PC-9 (cell line): ENCODE measurements around the gene IRX4. TPM values are rescaled to one million over a fixed set of nuclear protein-coding genes. Genes with fewer than 3 reads are reported as not detected.
A peak's percentile ranks its signal among the peaks of the same experiment; 100 is the strongest.

Source experiments
- Bru-seq: library from RNA; stranded (reverse); fragments of 400-500 nt; gene quantifications from one replicate; lab custom pipeline; 2021; lab: Mats Ljungman, UMichigan
- BruChase-seq, 2 experiments: library from RNA; stranded (reverse); fragments of 400-500 nt; gene quantifications; one replicate each; lab custom pipeline; 2021; lab: Mats Ljungman, UMichigan
- BruUV-seq: library from RNA; stranded (reverse); fragments of 400-500 nt; replicated peaks from 2 replicates; lab custom pipeline; 2021; lab: Mats Ljungman, UMichigan
- CTCF ChIA-PET: fragments of 300-600 bp; sonication (Branson Sonifier 250); formaldehyde crosslinking; loops from one replicate; lab custom pipeline; 2022; ENCODE audit warnings: antibody characterized with exemption; lab: Charles Lee
- POLR2A ChIA-PET: fragments of 300-600 bp; sonication (Branson Sonifier 250); formaldehyde crosslinking; loops from one replicate; lab custom pipeline; 2022; ENCODE audit warnings: antibody characterized with exemption; ENCODE audit not compliant: unreplicated experiment; lab: Charles Lee
- DNase-seq, 2 experiments: peaks; one replicate each; pipeline versions ENCODE4 v3.0.0 to v3.0.0-alpha.2; 2015 to 2022; ENCODE audit warnings: mixed read lengths in 1 of 2
- H2AFZ ChIP-seq: fragments of 200-600 bp; sonication (generic); 2 replicates; pipeline ENCODE4 v1.8.1; 2017; ENCODE audit warnings: antibody characterized with exemption
- H3F3A ChIP-seq: fragments of 200-600 bp; sonication (generic); 2 replicates; pipeline ENCODE4 v1.8.1; 2017; ENCODE audit warnings: antibody characterized with exemption, mild to moderate bottlenecking, low read depth; ENCODE audit not compliant: insufficient read depth
- H3K27ac ChIP-seq: fragments of 200-600 bp; sonication (generic); 2 replicates; pipeline ENCODE4 v1.6.1; 2016; ENCODE audit warnings: mixed run types
- H3K27me3 ChIP-seq: fragments of 200-600 bp; sonication (generic); 2 replicates; pipeline ENCODE4 v1.6.1; 2016; ENCODE audit warnings: low read depth, mixed run types; ENCODE audit not compliant: insufficient read depth
- H3K36me3 ChIP-seq: fragments of 200-600 bp; sonication (generic); 2 replicates; pipeline ENCODE4 v1.6.1; 2016; ENCODE audit warnings: low read depth, mixed run types
- H3K4me1 ChIP-seq: fragments of 200-600 bp; sonication (generic); replicated peaks from 2 replicates; pipeline ENCODE4 v1.6.1; 2016; ENCODE audit warnings: mixed run types; ENCODE audit not compliant: insufficient read depth
- H3K4me2 ChIP-seq: fragments of 200-600 bp; sonication (generic); 2 replicates; pipeline ENCODE4 v1.6.1; 2017; ENCODE audit warnings: mixed run types
- H3K4me3 ChIP-seq: fragments of 200-600 bp; sonication (generic); 2 replicates; pipeline ENCODE4 v1.6.1; 2016; ENCODE audit warnings: mixed run types
- H3K79me2 ChIP-seq: fragments of 200-600 bp; sonication (generic); 2 replicates; pipeline ENCODE4 v1.6.1; 2017; ENCODE audit warnings: low read depth, mixed run types
- H3K9me2 ChIP-seq: fragments of 200-600 bp; sonication (generic); 2 replicates; pipeline ENCODE4 v1.8.1; 2017; ENCODE audit warnings: mild to moderate bottlenecking; ENCODE audit not compliant: insufficient read depth
- H3K9me3 ChIP-seq: fragments of 200-600 bp; sonication (generic); 2 replicates; pipeline ENCODE4 v1.8.1; 2016; ENCODE audit warnings: low read depth; ENCODE audit not compliant: insufficient read depth
- H4K20me1 ChIP-seq: fragments of 200-600 bp; sonication (generic); 2 replicates; pipeline ENCODE4 v1.8.1; 2017; ENCODE audit not compliant: insufficient read depth
- EZH2 ChIP-seq: fragments of 200-600 bp; sonication (generic); IDR thresholded peaks from 2 replicates; pipeline ENCODE4 v1.8.0; 2017; ENCODE audit warnings: antibody characterized with exemption, low read depth
- intact Hi-C: fragments of 100-400 bp; cut with micrococcal nuclease; formaldehyde crosslinking; loops from one replicate; pipeline ENCODE4 v1.10.0; 2022; ENCODE audit not compliant: unreplicated experiment
- long read RNA-seq: library from polyadenylated mRNA; stranded (forward); transcript quantifications from one replicate; pipeline ENCODE4 v2.0.0, GENCODE V29; 2022
- total RNA-seq: library from RNA; stranded (reverse); gene quantifications from 2 replicates; pipeline ENCODE4 v1.2.3, GENCODE V29; 2021
- TF ChIP-seq, protein P1 (sequence below): fragments of 200-600 bp; sonication (generic); conservative IDR thresholded peaks from 2 replicates; pipeline ENCODE4 v1.6.1; 2017; ENCODE audit warnings: mixed run types, antibody characterized with exemption, mild to moderate bottlenecking, moderate library complexity

Gene IRX4
- total RNA-seq (not detected in 2 replicates), Bru-seq, nascent RNA (percentile 10 among the genes with signal in this experiment), BruChase-seq, experiment 1, labeled RNA remaining after a 2-hour chase (not detected), BruChase-seq, experiment 2, labeled RNA remaining after a 6-hour chase (percentile 7 among the genes with signal in this experiment)
- long read RNA-seq, result 0 reads

DNA sequence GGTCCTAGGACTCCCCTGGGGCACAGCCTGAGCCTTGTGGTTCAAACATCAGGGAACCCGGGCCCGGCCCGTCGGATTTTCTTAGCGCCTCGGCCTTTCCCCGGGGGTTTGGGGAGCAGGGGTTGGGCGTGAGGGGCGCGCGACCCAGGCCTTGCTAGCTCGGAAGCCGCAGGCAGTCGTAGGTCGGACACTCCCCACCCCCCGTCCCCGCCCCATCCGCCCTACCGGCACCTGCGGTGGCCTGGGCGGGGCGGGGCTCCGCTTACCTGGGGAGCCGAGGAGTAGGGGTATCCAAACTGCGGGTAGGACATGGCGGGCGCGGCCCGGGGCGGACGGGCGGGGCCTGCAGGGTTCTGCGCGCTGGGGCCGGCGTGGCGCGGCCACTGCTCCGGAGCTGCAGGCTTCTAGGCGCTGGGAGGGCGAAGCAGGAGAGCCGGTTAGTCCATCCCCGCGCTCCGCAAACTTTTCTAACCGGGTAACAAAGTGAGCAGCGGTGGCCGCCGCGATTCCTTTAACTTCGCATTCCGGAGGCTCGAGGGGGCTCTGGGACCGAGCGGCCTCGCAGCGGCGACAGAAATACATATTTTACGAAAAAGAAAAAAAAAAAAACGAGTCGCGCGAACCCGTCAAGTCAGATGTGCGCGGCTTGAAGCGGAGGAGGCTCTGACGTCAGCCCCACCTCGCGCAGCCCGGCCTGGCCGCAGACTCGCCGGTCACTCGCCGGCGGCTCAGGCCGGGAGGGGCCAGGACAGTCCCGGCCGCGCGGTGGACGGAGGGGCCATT is at the start of gene IRX4:
IRX4 (minus strand) TSS at position 589 of the 783 bp plus-strand sequence; CDS start at position 311, 278 bp downstream.
- Histone ChIP-seq H3K9me3 (no peaks in the 10 kb centered on the region), H3K4me1 (no peaks in the 10 kb centered on the region), H4K20me1 (no peaks in the 10 kb centered on the region), H3K4me2 (no peak within 1 kb of the TSS), H3K27me3 (peaks cover 28% of the 10 kb centered on the region), H3K36me3 (no peaks in the 10 kb centered on the region), H3K79me2 (no peaks in the 10 kb centered on the region), H3K27ac (no peak within 1 kb of the TSS), H3K4me3 (no peak within 1 kb of the TSS), H3K9me2 (no peaks in the 10 kb centered on the region), H3F3A (no peaks in the 10 kb centered on the region), H2AFZ (no peak within 1 kb of the TSS)
- no TSS peak for BruUV-seq
- intact Hi-C loops, result no loop called here
- ChIA-PET CTCF (no interaction called here), POLR2A (no interaction called here)
- peak in 1 of 2 experiments; percentile 44 for DNase-seq
- no peak for TF ChIP-seq EZH2
- TF ChIP-seq, protein P1, sequence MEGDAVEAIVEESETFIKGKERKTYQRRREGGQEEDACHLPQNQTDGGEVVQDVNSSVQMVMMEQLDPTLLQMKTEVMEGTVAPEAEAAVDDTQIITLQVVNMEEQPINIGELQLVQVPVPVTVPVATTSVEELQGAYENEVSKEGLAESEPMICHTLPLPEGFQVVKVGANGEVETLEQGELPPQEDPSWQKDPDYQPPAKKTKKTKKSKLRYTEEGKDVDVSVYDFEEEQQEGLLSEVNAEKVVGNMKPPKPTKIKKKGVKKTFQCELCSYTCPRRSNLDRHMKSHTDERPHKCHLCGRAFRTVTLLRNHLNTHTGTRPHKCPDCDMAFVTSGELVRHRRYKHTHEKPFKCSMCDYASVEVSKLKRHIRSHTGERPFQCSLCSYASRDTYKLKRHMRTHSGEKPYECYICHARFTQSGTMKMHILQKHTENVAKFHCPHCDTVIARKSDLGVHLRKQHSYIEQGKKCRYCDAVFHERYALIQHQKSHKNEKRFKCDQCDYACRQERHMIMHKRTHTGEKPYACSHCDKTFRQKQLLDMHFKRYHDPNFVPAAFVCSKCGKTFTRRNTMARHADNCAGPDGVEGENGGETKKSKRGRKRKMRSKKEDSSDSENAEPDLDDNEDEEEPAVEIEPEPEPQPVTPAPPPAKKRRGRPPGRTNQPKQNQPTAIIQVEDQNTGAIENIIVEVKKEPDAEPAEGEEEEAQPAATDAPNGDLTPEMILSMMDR, result no peak

DNA sequence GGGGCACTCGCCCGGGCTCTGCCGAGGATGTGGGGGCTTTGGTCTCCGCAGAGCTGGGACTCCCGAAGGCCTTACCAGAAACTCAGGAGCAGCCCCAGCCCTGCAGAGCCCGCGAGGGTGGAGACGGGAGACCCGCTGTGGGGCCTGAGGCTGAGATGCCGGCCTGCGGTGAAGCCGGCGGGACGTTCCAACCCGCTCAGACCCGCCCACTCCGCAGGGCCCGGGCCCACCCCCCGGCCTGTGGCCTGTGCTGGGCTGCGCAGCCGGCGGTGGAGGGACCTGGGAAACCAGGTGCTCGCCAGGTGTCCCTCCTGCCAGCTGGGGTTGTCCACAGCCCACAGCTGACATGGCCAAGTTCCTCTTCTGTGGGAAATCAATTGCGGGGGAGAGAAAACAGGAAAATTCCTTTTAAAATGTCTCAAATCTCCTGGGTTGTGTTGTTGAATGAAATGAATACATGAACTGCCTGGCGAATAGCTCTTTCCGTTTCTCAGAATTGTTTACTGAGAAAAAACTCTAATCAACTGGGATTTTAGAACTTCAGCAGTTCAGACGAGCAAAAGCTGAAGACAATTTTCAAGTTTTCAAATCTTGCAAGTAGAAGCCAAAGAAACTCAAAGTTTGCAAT is 49.0 kb upstream of the IRX4 start:
- Histone ChIP-seq H3K4me1 (peaks cover 12% of the 10 kb centered on the region), H3K9me3 (peaks cover 11% of the 10 kb centered on the region; the same call in 1 of the 2 replicates), H4K20me1 (no peaks in the 10 kb centered on the region), H3K27ac (no peak overlapping the region), H3K36me3 (no peaks in the 10 kb centered on the region), H3K79me2 (no peaks in the 10 kb centered on the region), H3K4me3 (no peak overlapping the region), H2AFZ (no peak overlapping the region), H3F3A (peaks cover 19% of the 10 kb centered on the region), H3K4me2 (no peak overlapping the region), H3K9me2 (no peaks in the 10 kb centered on the region), H3K27me3 (peaks cover 78% of the 10 kb centered on the region)
- BruUV-seq, result no TSS peak
- intact Hi-C loops, result no loop called here
- no peak for DNase-seq
- TF ChIP-seq, protein P1, result no peak
- TF ChIP-seq EZH2, result no peak
- POLR2A ChIA-PET, result no interaction called here
- CTCF ChIA-PET, result no interaction called here

GRCh38 chr5:1930880-1931603 is 48.3 kb upstream of the IRX4 start:
- TF ChIP-seq, protein P1, result no peak
- Histone ChIP-seq H3K4me3 (no peak overlapping the region), H3K9me3 (peaks cover 11% of the 10 kb centered on the region; the same call in 1 of the 2 replicates), H2AFZ (no peak overlapping the region), H4K20me1 (no peaks in the 10 kb centered on the region), H3K4me1 (peaks cover 5% of the 10 kb centered on the region; the same call in 1 of the 2 replicates), H3K4me2 (no peak overlapping the region), H3K9me2 (no peaks in the 10 kb centered on the region), H3K79me2 (no peaks in the 10 kb centered on the region), H3K27ac (no peak overlapping the region), H3K36me3 (no peaks in the 10 kb centered on the region), H3K27me3 (peaks cover 75% of the 10 kb centered on the region), H3F3A (peaks cover 19% of the 10 kb centered on the region)
- DNase-seq, result no peak
- intact Hi-C loops, result no loop called here
- CTCF ChIA-PET, result no interaction called here
- no TSS peak for BruUV-seq
- POLR2A ChIA-PET, result no interaction called here
